ENCODE measurements around the gene QTRT2. TPM values are rescaled to one million over a fixed set of nuclear protein-coding genes. Genes with fewer than 3 reads are reported as not detected.

Gene QTRT2
- total RNA-seq, 1 experiment from 2014 or later: 51.6 TPM

DNA sequence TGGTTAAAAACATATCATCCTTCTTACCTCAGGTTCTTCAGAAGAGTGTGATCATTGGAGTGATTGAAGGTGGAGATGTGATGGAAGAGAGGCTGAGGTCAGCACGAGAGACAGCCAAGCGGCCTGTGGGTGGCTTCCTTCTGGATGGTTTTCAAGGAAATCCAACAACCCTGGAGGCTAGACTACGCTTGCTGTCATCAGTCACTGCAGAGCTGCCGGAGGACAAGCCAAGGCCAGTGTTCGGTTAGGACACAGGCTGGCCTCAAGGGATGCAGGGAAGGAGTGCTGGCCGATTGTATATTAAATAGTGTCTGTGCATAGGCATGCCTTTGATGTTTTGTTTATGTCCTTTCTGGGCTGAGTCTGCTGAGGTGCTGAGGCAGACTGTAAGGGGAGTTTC lies 20.2 kb downstream of the QTRT2 start:
- H3K36me3 ChIP-seq (ENCODE audit: control insufficient read depth, insufficient read depth, low read length): peaks cover 41% of the 10 kb centered on the region
- TF ChIP-seq, protein P1, sequence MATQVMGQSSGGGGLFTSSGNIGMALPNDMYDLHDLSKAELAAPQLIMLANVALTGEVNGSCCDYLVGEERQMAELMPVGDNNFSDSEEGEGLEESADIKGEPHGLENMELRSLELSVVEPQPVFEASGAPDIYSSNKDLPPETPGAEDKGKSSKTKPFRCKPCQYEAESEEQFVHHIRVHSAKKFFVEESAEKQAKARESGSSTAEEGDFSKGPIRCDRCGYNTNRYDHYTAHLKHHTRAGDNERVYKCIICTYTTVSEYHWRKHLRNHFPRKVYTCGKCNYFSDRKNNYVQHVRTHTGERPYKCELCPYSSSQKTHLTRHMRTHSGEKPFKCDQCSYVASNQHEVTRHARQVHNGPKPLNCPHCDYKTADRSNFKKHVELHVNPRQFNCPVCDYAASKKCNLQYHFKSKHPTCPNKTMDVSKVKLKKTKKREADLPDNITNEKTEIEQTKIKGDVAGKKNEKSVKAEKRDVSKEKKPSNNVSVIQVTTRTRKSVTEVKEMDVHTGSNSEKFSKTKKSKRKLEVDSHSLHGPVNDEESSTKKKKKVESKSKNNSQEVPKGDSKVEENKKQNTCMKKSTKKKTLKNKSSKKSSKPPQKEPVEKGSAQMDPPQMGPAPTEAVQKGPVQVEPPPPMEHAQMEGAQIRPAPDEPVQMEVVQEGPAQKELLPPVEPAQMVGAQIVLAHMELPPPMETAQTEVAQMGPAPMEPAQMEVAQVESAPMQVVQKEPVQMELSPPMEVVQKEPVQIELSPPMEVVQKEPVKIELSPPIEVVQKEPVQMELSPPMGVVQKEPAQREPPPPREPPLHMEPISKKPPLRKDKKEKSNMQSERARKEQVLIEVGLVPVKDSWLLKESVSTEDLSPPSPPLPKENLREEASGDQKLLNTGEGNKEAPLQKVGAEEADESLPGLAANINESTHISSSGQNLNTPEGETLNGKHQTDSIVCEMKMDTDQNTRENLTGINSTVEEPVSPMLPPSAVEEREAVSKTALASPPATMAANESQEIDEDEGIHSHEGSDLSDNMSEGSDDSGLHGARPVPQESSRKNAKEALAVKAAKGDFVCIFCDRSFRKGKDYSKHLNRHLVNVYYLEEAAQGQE (IDR thresholded peaks at IDR 0.05; ENCODE audit: insufficient read depth in 1 of 2, low read depth in 2 of 2, low read length in 1 of 2): no peak
- no peak for TF ChIP-seq TCF7L2 (IDR thresholded peaks at IDR 0.05; ENCODE audit: low read depth, low read length)
- TF ChIP-seq, protein P2, sequence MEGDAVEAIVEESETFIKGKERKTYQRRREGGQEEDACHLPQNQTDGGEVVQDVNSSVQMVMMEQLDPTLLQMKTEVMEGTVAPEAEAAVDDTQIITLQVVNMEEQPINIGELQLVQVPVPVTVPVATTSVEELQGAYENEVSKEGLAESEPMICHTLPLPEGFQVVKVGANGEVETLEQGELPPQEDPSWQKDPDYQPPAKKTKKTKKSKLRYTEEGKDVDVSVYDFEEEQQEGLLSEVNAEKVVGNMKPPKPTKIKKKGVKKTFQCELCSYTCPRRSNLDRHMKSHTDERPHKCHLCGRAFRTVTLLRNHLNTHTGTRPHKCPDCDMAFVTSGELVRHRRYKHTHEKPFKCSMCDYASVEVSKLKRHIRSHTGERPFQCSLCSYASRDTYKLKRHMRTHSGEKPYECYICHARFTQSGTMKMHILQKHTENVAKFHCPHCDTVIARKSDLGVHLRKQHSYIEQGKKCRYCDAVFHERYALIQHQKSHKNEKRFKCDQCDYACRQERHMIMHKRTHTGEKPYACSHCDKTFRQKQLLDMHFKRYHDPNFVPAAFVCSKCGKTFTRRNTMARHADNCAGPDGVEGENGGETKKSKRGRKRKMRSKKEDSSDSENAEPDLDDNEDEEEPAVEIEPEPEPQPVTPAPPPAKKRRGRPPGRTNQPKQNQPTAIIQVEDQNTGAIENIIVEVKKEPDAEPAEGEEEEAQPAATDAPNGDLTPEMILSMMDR (IDR thresholded peaks at IDR 0.05): no peak
- no peak for TF ChIP-seq SIN3A (IDR thresholded peaks at IDR 0.05; ENCODE audit: borderline replicate concordance, insufficient read depth, low read depth, low read length)
- no peak for TF ChIP-seq POLR2AphosphoS5 (IDR thresholded peaks at IDR 0.05; ENCODE audit: low read depth, low read length)
- POLR2A ChIA-PET: no interaction called here

DNA sequence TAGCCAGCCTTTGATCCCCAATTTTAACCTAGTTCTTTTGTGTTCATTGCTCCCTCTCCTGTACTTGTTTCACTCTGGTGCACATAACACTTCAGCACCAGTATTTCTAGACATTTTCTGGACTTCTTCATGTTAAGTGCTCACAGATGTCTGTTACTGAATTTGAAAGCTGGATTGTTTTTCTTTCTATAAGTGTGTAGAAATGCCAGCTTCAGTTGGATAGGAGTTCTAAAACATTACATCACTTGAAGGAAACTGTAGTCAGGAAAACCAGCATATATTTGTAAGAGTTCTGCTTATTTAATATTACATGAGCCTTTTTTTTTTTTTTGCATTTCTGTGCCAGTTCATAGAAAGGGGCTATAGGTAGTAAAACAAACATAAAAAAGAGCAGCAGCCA lies 21.6 kb downstream of the QTRT2 start:
- in situ Hi-C loops (cut with HindIII; ENCODE audit: low pct_unique_long_range_greater_than_20kb, low sequenced_read_pairs): no loop called here
- H3K36me3 ChIP-seq (ENCODE audit: control insufficient read depth, insufficient read depth, low read length): peaks cover 48% of the 10 kb centered on the region
- intact Hi-C loops (cut with micrococcal nuclease; ENCODE audit: unreplicated experiment): no loop called here

More for the DNA sequence above, 20.2 kb downstream of the QTRT2 start:
- DNase-seq (ENCODE audit: low read depth, low spot score) (no peak), ATAC-seq (no peak)
- BruUV-seq (replicated peaks): no TSS peak
- intact Hi-C loops (cut with micrococcal nuclease; ENCODE audit: unreplicated experiment): no loop called here
- H3K27ac ChIP-seq (ENCODE audit: low read length): no peak overlapping the region
- H3K4me3 ChIP-seq (ENCODE audit: low read depth in 2 of 2, low read length in 2 of 2): no peak overlapping the region
- H3K4me1 ChIP-seq (ENCODE audit: control insufficient read depth, insufficient read depth, low read length): no peaks in the 10 kb centered on the region
- CTCF ChIA-PET: no interaction called here
- H3K27me3 ChIP-seq (ENCODE audit: control insufficient read depth, insufficient read depth, low read length): no peaks in the 10 kb centered on the region
- H3K9me3 ChIP-seq (ENCODE audit: control insufficient read depth, insufficient read depth, low read depth, low read length): no peaks in the 10 kb centered on the region
- in situ Hi-C loops (cut with HindIII; ENCODE audit: low pct_unique_long_range_greater_than_20kb, low sequenced_read_pairs): no loop called here

More for the DNA sequence above, 21.6 kb downstream of the QTRT2 start:
- BruUV-seq (replicated peaks): no TSS peak
- H3K27ac ChIP-seq (ENCODE audit: low read length): no peak overlapping the region
- TF ChIP-seq, protein P1 (IDR thresholded peaks at IDR 0.05; ENCODE audit: insufficient read depth in 1 of 2, low read depth in 2 of 2, low read length in 1 of 2): no peak
- H3K9me3 ChIP-seq (ENCODE audit: control insufficient read depth, insufficient read depth, low read depth, low read length): no peaks in the 10 kb centered on the region
- no peak for ATAC-seq
- H3K4me3 ChIP-seq (ENCODE audit: low read depth in 2 of 2, low read length in 2 of 2): no peak overlapping the region
- ChIA-PET CTCF (no interaction called here), POLR2A (no interaction called here)
- no peaks in the 10 kb centered on the region for H3K27me3 ChIP-seq (ENCODE audit: control insufficient read depth, insufficient read depth, low read length)
- H3K4me1 ChIP-seq (ENCODE audit: control insufficient read depth, insufficient read depth, low read length): no peaks in the 10 kb centered on the region
- DNase-seq (ENCODE audit: low read depth, low spot score): no peak

All from Panc1 (cell line).